G401.6 (cell line): ENCODE results near the gene ADGRA3.
"Not testable (repeated sequence)": the region's sequence is repeated elsewhere in the genome, so short reads cannot be mapped to it uniquely, and the experiment has no call there.

Source experiments
- FAIRE-seq: peaks from 2 replicates; lab custom pipeline; 2012; peaks lifted over from hg19 to GRCh38; lab: Jason Lieb, UNC

ADGRA3 gene

DNA sequence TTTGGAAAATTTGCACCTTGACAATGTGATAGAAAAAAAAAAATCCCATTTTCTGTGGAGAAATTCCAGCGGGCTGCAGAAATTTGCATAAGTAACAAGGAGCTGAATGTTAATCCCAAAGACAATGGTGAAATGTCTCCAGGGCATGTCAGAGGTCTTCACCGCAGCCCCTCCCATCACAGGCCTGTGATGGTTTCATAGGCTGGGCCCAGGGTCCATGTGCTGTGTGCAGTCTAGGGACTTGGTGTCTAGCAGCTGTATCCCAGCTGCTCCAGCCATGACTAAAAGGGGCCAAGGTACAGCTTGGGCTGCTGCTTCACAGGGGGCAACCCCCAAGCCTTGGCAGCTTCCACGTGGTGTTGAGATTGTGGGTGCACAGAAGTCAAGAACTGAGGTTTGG lies 85.2 kb downstream of the ADGRA3 start:
- FAIRE-seq: no peak

DNA sequence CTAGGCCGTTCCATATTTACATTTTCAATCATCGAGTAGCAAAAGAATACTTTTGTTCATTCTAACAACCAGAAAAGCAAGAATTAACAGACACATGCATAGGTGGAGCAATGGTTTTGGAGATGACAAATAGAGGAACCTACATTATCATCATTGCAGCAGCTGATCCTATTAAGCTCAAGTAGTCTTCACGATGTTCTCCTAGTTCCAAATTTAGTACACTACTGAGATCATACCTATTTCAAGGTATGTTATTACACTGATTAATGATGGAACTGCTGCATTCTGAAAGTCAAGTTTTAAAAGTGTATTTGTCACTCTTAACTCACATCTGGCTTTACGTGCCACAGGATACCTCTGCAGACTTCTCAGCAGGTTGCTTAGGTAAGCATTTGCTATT lies 87.4 kb downstream of the ADGRA3 start:
- FAIRE-seq: no peak

DNA sequence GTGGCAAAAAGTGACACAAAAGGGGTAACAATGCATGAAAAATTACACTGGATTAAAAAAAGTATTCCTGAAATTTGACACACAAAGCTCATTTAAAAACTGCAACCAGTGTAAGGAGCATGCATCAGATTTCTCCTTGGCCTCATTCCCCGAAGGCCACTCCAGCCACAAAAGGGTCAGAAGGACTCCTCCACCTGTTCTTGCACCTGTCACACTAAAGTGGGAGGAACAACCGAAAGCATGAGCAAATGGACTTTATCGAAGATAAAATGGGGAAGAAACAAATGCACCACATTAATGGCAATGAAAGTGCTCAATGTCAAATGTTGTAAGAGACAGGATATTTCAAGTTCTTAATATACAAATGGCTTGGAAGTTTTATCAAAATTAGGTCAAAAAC lies 88.2 kb downstream of the ADGRA3 start:
- FAIRE-seq: no peak

DNA sequence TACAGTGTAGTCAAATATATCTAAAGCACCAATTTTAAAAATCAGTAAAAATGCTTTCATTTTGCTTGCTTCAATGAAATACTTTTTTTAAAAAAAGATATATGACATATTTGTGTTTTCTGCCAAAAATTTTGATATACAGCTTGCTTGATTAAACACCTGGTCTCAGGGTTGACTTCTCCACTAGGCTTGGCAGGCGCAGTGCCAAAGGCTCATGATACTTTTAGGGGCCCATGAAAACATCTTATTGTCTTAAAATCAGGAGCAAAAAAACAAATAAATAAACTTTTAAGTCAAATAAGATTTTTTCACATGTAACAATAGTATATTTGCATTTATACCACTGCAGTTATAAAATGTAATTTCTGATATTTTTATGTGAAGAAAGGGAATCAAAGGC lies 95.6 kb downstream of the ADGRA3 start:
- FAIRE-seq: no peak

DNA sequence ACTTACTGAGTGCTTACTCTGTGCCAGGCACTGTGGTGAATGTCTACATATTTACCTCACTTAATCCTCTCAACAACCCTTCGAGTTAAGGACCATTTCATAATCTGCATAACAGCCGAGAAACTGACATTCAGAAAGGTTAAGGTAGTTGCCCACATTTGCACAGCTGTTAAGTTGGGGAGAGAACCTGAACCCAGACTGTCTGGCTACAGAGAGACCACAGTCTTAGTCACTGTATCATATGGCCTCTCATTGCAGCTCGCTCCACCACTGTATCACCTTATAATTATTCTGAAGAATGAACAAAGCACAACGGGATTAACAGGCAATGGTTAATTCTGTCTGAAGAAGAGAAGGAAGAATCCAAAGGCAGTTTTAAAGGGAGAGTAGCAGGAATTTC lies 98.5 kb downstream of the ADGRA3 start:
- no peak for FAIRE-seq

DNA sequence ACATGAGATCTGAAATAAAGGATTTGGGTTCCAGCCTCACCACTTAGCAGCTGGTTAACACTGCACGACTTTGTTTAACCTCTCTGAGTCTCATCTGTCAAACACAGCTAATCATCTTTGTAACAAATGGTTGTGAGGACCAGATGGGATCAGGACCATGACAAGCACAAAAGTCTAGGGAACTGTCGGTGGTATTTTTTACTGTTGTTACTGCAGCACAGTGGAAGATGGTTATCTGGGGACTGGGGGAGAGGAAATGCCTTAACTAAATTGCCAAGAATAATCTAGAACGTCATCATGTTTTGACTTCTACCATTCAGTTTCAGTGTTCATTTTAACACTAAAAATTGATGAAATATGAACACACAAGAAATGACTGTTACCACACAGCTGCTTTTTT lies 99.5 kb downstream of the ADGRA3 start:
- no peak for FAIRE-seq

DNA sequence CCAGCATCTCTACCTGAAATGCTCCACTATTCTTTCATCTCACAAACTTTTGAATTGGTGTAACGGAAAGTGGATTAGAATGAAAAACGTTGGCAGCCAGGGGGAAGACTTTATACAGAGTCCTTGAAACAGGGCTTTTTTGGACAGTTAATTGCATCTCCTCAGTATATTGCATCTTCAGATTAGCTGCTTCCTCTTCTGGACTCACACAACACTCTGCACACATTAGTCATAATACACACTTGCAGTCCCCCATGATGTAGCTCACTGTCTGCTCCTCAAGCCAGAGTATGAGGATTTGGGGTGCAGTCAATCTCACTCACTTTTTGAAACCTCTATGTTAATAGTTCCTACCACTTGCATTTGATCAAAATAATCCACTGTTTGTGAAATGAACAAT lies 101.0 kb downstream of the ADGRA3 start:
- FAIRE-seq: no peak

DNA sequence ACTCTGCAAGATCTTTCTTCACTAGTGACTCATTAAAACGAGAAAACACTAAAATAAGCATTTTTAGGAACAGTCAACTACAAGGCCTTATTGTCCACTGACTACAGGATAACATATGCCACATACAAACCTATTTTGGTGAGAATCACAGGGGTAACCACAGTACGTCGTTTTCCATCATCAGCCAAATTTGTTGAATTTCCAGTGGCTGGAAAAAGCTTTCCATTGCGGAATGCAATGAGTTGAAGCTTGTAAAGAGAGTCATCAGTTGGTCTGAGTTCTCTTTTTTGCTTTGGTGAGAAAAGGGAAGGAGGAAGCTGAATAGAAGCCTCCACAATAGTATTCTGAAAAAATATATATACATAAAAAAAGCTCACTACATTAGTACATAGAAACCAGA lies 102.4 kb downstream of the ADGRA3 start:
- no peak for FAIRE-seq

DNA sequence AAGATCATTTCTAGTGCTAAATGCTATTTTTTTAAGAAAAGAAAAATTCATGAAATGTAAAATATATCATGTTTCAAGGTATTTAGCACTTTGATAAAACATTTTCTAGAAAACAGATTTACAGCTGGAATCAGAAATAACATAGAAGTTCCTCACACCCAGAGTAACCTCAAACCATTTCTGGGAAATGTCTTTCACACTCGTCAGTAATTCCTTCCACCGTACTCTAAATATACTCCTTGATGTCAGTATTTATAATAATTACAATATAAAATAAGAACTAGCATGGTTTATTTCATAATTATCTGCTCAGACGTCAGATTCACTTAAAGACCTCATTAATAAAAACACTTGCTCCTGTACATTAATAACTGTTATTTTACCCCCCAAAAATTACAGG lies 103.9 kb downstream of the ADGRA3 start:
- no peak for FAIRE-seq

DNA sequence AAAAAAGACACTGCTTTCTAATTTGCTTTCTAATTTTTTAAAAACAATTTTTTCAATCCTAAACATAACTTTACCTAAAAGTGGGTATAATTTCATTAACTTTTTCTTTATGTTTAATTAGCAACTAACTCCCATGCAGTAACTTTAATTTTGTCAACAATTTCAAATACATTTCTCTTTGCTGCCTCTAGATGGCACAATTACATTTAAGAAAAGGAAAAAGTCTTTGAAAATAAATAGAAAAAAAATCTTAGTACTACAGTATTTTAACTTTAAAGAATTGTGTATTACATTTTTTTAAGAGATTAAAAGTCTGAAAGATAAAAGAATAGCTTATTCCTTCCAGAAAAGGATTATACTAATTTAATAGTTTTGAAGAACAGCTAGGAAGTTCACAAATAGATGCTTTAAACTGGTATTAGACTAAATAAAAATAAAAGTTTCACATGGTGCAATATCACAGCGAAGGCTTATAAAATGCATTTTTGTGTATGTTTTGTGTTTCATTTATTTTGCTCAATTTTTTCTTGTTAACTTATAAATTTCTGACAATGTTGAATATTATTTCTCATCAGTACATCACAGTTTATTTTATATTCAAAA lies 105.1 kb downstream of the ADGRA3 start:
- FAIRE-seq: peak; percentile 98

DNA sequence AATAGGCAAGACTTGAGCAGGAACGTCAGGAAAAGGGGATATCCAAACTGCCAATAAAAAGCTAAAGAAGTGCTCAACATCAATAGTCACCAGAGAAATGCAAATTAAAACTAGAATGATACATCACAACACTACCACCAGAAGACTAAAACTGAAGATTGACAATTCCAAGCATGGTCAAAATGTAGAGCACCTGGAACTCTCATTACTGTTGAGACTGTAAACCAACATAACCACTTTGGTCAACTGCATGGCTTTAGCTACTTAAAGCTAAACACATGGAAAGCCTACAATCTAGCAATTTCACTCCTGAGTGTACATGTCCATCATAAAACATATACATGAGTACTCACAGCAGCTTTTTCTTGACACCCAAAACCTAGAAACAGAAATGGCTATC lies 107.4 kb downstream of the ADGRA3 start:
- FAIRE-seq: no peak

DNA sequence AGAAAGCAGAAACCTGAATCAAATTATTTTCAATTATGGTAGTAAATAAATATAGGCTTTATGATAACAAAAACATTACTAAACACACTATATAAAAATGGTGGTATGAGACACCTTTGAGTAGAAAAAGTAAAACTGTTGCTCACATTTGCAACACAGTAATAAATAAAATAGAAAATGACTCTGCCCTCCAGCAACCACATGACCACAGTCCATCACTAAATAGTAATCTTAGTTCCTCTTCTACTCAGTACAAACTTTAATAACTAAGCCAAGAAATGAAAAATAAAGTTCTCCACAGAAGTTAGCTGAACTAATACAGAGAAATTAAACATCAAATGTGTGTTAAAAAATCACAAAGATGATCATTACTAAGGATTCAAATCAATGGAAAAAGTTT lies 108.5 kb downstream of the ADGRA3 start:
- FAIRE-seq: no peak

DNA sequence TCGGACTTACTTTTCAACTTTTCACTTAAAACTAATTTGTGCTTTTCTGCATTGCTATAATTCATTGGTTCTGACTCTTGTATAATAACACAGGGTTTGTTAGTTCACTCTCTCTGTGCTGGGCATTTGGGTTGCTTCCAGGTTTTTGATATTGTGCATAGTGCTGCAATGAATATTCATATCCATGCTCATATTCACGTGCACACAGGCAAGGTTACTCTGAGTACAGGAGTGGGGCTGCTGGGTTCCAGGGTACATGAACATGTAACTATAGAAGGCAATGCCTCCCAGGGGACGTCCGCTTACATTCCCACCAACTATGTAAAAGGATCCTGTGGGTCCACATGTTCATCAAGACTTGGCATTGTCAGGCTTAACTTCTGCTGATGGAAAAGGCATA lies 117.2 kb downstream of the ADGRA3 start:
- FAIRE-seq: no peak

DNA sequence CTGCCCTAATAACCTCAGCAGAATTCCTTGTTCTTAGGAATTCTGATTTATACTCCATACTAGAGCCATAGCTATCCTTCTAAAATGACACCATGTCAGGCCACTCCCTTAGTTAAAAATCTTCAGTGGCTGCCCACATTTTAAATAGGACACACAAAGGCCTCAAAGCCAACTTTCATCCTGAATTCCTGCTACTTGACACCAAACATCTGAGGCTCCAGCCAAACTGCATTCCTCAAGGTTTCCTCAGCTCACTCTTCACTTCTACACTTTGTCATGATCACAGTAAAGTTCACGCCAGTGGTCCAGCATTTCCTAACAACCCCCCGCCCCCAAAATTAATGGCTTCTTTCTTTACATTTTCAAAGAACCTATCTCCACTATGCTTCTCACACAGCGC lies 124.3 kb downstream of the ADGRA3 start:
- FAIRE-seq: no peak

DNA sequence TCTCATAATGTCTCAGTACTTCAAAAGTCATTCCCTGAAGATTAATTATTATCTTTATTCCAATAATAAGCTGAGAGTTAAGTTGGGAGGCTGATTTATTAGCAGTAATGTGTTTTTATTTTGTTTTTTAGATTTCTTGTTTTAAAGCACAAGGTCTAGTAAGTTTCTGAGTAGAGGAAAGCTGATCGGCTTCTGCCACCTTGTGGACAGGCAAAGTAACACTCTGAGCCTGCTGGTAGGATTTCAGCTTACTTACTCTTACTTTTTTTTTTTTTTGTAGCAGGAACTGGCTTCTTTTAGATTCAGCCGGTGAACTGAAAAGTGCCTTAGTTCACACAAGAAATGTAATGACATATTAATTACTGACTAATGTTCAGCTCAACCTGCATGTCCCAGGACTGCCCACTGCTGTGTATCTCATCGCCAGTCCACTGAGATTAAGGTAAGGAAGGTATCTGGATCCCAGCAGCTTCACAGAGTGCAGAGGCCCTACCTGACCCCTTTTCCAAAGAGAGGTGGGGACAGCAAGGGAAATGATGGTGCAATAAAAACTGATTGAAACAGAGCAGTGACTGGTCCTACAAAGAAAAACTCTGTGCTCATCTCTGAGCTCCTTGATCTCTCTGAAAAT lies 126.5 kb downstream of the ADGRA3 start:
- peak; percentile 96 for FAIRE-seq

DNA sequence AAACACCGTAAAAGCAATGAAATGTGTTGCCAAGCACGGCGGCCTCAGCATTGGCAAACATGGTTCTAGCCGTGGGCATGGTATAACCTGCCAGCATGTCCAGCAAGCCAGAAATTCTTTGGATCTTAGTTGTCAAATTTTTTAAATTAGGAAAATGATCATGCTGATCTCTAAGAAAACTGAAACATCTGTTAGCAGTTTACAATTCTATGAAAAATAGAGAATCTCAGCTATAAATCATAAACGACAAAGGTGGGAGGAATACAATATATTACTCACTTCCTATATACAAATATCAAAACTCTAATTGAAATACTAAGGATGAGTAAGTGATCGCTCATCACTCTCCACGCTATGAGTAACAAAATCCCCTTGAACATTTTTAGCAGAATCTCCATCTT lies 130.3 kb downstream of the ADGRA3 start:
- FAIRE-seq: no peak

DNA sequence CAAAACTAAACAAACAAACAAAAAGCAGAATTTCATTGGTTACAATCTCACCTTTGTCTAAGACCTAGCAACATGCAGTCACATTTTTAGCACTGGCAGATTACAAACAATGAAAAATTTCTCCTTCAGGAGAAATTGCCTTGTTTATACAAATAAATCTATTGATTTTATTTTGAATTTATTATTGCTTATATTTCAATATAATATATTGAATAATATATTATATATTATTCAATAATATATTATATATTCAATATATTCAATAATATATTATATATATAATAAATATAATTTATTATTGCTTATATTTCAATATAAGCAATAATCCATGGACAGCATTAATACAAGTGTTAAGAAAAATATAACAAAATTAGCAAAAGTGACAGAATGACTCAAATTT lies 131.7 kb downstream of the ADGRA3 start:
- peak; percentile 90 for FAIRE-seq

DNA sequence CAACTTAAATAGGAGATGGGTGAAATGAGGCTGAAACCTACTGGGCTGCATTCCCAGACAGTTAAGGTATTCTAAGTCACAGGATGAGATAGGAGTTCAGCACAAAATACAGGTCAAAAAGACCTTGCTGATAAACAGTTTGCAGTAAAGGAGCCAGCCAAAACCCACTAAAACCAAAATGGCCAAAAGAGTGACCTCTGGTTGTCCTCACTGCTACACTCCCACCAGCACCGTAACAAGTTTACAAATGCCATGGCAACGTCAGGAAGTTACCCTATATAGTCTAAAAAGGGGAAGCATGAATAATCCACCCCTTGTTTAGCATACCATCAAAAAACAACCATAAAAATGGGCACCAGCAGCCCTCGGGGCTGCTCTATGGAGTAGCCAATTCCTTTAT lies 133.7 kb downstream of the ADGRA3 start:
- not testable (repeated sequence) for FAIRE-seq

DNA sequence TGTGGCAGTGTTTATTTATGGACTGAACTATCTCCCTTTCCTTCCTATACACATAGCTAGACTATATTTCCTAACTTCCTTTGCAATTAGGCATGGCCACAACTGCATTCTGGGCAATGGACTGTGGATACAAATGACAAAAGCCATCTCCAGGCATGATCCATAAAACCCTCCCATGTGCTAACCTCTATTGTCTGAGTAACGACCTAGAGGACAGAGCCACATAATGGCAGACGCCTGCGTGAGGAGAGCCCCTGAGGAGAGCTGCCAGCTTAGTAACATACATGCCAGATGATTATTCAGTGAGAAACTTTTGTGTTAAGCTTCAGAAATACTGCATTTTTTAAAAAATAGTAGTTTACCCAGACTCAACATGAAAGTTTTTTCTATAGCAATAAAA lies 142.9 kb downstream of the ADGRA3 start:
- FAIRE-seq: no peak

DNA sequence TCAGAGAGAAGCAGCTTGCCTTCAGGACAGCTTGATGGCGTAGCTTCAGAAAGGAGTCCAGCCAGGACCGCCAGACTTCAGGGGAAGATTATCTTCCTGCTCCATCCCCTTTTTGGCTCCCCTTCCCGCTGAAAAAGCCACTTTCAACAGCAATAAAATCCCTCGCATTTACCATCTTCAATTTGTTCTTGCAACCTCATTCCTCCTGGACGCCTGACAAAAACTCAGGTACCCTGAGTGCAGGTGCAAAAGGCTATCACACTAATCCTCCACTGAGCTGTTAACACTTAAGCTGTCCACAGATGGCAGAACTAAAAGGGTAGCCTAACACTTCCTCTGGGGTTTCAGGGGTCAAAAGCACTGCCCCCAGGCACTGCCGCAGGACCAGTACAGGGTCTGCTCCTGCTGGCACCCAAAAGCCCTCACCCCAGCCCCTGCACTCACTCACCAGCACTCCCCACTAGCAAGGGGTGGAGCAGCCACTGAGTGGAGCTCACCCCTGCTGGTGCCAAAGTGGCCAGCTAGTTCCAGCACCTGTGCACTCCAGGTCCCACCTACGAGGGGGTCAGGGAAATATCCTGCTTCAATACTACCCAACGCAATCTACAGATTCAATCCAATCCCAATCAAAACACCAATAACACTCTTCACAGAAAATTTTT lies 145.8 kb downstream of the ADGRA3 start:
- no peak for FAIRE-seq

DNA sequence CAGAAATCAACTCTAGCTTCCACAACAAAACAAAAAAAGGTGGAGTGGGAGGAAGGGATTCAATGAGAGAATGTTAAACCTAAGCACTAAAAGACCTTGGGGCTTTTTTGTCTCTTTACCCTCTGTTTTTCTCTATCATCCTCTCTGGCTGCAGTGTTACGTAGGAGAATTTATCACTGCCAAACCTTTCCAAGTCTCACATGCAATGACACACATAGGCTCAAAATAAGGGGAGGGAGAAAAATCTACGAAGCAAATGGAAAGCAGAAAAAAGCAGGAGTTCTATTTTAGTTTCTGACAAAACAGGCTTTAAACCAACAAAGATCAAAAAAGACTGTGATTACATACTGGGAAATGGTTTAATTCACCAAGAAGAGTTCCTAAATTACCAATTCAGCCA lies 152.1 kb downstream of the ADGRA3 start:
- no peak for FAIRE-seq

DNA sequence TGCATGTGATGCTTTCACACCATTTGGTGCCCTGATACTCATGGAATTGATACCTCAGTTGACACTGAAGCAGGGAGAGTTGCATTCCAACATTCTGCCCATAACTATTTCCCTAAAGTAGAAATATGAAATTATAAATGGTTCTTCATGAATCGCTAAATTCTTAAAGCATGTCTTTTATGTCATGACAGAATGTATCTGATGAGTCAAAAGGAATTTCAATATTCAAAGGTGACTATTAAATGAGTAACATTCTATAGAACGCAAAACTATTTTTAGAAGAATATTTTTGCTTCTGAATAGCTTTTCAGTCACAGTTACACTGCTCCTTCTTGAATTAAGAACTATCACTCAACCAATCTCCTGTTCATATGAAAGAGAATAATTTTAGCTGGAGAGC lies 152.8 kb downstream of the ADGRA3 start:
- FAIRE-seq: no peak

DNA sequence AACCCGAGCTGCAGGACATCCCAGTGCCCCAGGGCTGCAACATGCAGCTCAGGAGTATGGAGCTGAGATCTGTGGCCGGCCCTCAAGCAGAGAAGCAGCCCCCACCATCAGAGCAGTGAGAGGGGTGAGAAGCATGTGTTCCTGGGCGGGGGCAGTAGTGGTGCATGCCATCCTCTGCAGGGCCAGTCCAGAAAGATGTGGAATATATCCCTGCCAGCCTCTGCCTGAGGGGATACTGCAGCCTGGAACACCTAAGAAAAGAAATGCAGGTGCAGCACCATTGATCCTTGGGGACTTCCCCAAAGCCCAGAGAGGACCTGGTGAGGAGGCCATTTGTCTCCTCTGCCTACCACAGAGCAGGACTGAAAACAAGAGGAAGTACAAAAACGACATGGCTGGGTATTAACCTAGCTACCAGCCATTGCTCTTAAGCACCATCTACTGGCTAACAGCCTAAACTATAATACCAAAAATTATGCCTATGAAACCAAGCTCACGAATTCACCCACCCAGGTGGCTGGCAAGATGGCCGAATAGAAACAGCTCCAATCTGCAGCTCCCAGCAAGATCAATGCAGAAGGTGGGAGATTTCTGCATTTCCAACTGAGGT lies 158.8 kb downstream of the ADGRA3 start:
- no peak for FAIRE-seq

DNA sequence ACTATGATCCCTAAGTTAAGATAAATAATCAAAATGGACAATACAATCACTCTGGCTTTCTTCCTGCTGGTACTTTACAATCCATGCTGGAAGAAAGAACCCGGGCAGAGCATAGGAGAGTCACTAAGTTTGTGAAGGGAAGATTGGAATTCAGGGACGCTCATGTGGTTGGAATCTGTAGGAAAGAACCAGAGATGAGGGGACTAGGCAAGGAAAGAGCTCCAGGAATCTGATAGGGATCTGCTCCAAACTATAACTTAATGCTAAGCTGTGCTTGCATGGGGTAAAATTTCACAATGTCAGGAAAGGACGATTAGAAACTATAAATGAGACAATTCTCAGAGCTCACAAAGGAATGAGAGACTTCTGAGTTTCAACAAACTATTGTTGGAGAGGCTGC lies 167.5 kb downstream of the ADGRA3 start:
- FAIRE-seq: no peak
